Karpas-422 (cell line): ENCODE data around the gene BCAM. TPM values are rescaled to one million over a fixed set of nuclear protein-coding genes. Genes with fewer than 3 reads are reported as not detected.
"Not testable (repeated sequence)": the region's sequence is repeated elsewhere in the genome, so short reads cannot be mapped to it uniquely, and the experiment has no call there.

ENCODE experiments used
- DNase-seq: peaks from one replicate; pipeline ENCODE4 v3.0.0-alpha.2; 2015
- H2AFZ ChIP-seq: fragments of 200-600 bp; sonication (generic); 2 replicates; pipeline ENCODE4 v1.6.1; 2014; ENCODE audit warnings: antibody characterized with exemption, low read length, mixed read lengths
- H3K27ac ChIP-seq: fragments of 200-600 bp; sonication (generic); 2 replicates; pipeline ENCODE4 v1.5.1; 2014; ENCODE audit warnings: mild to moderate bottlenecking, low read length, moderate library complexity
- H3K27me3 ChIP-seq: fragments of 200-600 bp; sonication (generic); 2 replicates; pipeline ENCODE4 v1.6.1; 2014; ENCODE audit warnings: low read length, mixed read lengths
- H3K36me3 ChIP-seq: fragments of 200-600 bp; sonication (generic); 2 replicates; pipeline ENCODE4 v1.6.1; 2014; ENCODE audit warnings: low read length, mixed read lengths; ENCODE audit not compliant: insufficient read depth
- H3K4me1 ChIP-seq: fragments of 200-600 bp; sonication (generic); 2 replicates; pipeline ENCODE4 v1.6.1; 2014; ENCODE audit warnings: mild to moderate bottlenecking, low read length, mixed read lengths
- H3K4me2 ChIP-seq: fragments of 200-600 bp; sonication (generic); 2 replicates; pipeline ENCODE4 v1.6.1; 2014; ENCODE audit warnings: low read length, low read depth, mild to moderate bottlenecking; ENCODE audit not compliant: poor library complexity, severe bottlenecking
- H3K4me3 ChIP-seq: fragments of 200-600 bp; sonication (generic); 2 replicates; pipeline ENCODE4 v1.5.1; 2014; ENCODE audit warnings: mild to moderate bottlenecking, antibody characterized with exemption, low read length, mixed read lengths
- H3K79me2 ChIP-seq: fragments of 200-600 bp; sonication (generic); 2 replicates; pipeline ENCODE4 v1.6.1; 2014; ENCODE audit warnings: mild to moderate bottlenecking, low read length, mixed read lengths
- H3K9ac ChIP-seq: fragments of 200-600 bp; sonication (generic); 2 replicates; pipeline ENCODE4 v1.6.0; 2014; ENCODE audit warnings: low read length
- H3K9me2 ChIP-seq: fragments of 200-600 bp; sonication (generic), shearing (Covaris generic); replicated peaks from 2 replicates; pipeline ENCODE4 v1.6.0; 2014; ENCODE audit warnings: mild to moderate bottlenecking, low read length, moderate library complexity; ENCODE audit not compliant: insufficient read depth
- H3K9me3 ChIP-seq: fragments of 300-700, 200-600 bp; sonication (generic); 2 replicates; pipeline ENCODE4 v1.6.1; 2014; ENCODE audit warnings: low read length, mixed read lengths
- H4K20me1 ChIP-seq: fragments of 200-600 bp; sonication (generic); 2 replicates; pipeline ENCODE4 v1.6.1; 2014; ENCODE audit warnings: mild to moderate bottlenecking, antibody characterized with exemption, low read length, low read depth; ENCODE audit not compliant: insufficient read depth
- total RNA-seq: library from RNA; depleted of rRNA; stranded (reverse); fragments of >200 nt; shearing (Covaris generic); gene quantifications from 2 replicates; pipeline ENCODE4 v1.2.3, GENCODE V29; 2014; ENCODE audit warnings: low replicate concordance

The BCAM gene
- total RNA-seq, 1 experiment from 2014 or later: not detected

GRCh38 chr19:44856421-44857083 lies 47.6 kb downstream of the BCAM start:
- Histone ChIP-seq H3K27ac (no peak overlapping the region), H3K4me2 (no peak overlapping the region), H3K36me3 (no peaks in the 10 kb centered on the region), H3K79me2 (no peaks in the 10 kb centered on the region), H3K9ac (no peak overlapping the region), H2AFZ (no peak overlapping the region), H3K9me2 (no peaks in the 10 kb centered on the region), H3K27me3 (no peaks in the 10 kb centered on the region), H3K4me1 (peaks cover 6% of the 10 kb centered on the region), H3K9me3 (no peaks in the 10 kb centered on the region), H3K4me3 (no peak overlapping the region), H4K20me1 (no peaks in the 10 kb centered on the region)
- DNase-seq: no peak

DNA sequence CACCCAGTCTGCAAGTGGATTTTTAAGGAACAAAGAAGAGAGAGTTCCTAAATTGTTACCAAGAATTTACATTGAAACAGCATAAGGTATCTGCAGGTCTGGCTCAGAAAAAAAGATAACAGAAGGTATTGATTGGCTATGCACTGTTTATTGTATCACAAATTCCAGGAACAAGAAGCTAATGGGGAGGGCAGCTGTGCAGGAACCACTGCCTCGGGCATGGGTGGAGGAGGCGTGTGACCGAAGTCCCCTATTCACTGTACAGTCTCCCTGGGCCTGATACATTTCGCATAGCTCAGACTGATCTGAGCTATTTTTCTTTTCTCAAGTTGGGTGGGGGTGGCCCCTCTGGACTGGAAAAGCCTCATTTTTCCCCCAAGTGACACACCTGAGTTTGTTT lies 48.9 kb downstream of the BCAM start:
- Histone ChIP-seq H3K4me3 (no peak overlapping the region), H3K36me3 (no peaks in the 10 kb centered on the region), H3K27me3 (no peaks in the 10 kb centered on the region), H3K4me2 (no peak overlapping the region), H3K9ac (no peak overlapping the region), H3K4me1 (peaks cover 3% of the 10 kb centered on the region; the same call in 1 of the 2 replicates), H4K20me1 (no peaks in the 10 kb centered on the region), H3K9me3 (no peaks in the 10 kb centered on the region), H3K27ac (no peak overlapping the region), H3K79me2 (no peaks in the 10 kb centered on the region), H2AFZ (no peak overlapping the region), H3K9me2 (no peaks in the 10 kb centered on the region)
- no peak for DNase-seq

DNA sequence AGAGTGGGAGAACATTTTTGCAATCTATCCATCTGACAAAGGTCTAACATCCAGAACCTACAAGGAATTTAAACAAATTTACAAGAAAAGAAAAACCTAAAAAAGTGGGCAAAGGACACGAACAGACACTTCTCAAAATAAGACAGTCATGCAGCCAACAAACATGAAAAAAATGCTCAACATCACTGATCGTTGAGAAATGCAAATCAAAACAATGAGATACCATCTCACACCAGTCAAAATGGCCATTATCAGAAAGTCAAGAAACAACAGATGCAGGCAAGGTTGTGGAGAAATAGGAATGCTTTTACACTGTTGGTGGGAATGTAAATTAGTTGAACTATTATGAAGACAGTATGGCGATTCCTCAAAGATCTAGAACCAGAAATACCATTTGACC lies 52.7 kb downstream of the BCAM start:
- not testable (repeated sequence) for H2AFZ ChIP-seq, H3K36me3 ChIP-seq, DNase-seq, H3K4me3 ChIP-seq, H3K9ac ChIP-seq, H4K20me1 ChIP-seq, H3K27ac ChIP-seq, H3K9me2 ChIP-seq, H3K4me1 ChIP-seq, H3K27me3 ChIP-seq, H3K4me2 ChIP-seq, H3K79me2 ChIP-seq, H3K9me3 ChIP-seq

DNA sequence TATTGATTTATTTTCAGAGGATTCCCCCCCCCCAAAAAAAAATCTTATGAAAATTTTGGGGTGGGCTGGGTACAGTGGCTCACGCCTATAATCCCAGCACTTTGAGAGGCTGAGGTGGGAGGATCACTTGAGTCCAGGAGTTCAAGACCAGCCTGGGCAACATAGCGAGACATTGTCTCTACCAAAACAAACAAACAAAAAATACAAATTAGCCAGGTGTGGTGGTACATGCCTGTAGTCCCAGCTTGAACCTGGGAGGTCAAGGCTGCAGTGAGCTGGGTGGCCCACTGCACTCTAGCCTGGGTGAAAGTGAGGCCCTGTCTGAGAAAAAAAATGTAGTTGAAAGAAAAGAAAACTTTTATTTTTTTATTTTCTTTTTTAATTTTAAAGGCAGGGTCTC lies 55.1 kb downstream of the BCAM start:
- Histone ChIP-seq H3K9me2 (no peaks in the 10 kb centered on the region), H3K4me1 (peaks cover 3% of the 10 kb centered on the region; the same call in 1 of the 2 replicates), H3K27me3 (no peaks in the 10 kb centered on the region), H2AFZ (no peak overlapping the region), H3K36me3 (no peaks in the 10 kb centered on the region), H3K79me2 (no peaks in the 10 kb centered on the region), H3K9me3 (no peaks in the 10 kb centered on the region), H4K20me1 (no peaks in the 10 kb centered on the region), H3K27ac (no peak overlapping the region), H3K4me2 (no peak overlapping the region), H3K4me3 (no peak overlapping the region), H3K9ac (no peak overlapping the region)
- DNase-seq: no peak

DNA sequence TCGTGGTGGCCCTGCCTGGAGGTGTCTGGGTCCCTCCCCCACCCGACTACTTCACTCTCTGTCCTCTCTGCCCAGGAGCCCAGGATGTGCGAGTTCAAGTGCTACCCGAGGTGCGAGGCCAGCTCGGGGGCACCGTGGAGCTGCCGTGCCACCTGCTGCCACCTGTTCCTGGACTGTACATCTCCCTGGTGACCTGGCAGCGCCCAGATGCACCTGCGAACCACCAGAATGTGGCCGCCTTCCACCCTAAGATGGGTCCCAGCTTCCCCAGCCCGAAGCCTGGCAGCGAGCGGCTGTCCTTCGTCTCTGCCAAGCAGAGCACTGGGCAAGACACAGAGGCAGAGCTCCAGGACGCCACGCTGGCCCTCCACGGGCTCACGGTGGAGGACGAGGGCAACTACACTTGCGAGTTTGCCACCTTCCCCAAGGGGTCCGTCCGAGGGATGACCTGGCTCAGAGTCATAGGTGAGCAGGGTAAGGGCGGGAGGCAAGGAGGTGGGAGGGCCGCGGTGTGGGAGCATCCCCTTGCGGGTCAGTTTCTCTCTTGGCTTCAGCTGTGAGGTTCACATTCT lies 56.4 kb downstream of the BCAM start:
- DNase-seq: no peak
- Histone ChIP-seq H3K4me1 (peaks cover 3% of the 10 kb centered on the region; the same call in 1 of the 2 replicates), H3K9me2 (no peaks in the 10 kb centered on the region), H3K4me2 (no peak overlapping the region), H3K36me3 (no peaks in the 10 kb centered on the region), H2AFZ (no peak overlapping the region), H3K27me3 (no peaks in the 10 kb centered on the region), H3K27ac (no peak overlapping the region), H3K4me3 (no peak overlapping the region), H4K20me1 (no peaks in the 10 kb centered on the region), H3K79me2 (no peaks in the 10 kb centered on the region), H3K9ac (no peak overlapping the region), H3K9me3 (no peaks in the 10 kb centered on the region)

DNA sequence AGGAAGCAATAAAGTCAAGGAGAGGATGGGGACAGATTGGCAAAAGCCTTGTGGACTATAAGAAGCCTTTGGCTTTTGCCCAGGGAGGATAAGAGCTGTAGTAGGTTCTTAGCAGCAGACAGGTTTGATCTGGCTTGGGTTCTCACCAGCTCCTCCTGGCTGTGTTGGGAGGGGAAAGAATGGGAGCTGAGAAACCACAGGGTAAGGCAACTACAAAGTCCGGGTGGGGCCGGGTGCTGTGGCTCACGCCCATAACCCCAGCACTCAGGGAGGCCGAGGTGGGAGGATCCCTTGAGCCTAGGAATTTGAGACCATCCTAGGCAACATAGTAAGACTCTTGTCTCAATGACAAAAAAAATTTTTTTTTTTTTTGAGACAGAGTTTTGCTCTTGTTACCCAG lies 57.8 kb downstream of the BCAM start:
- no peak for DNase-seq
- no peak overlapping the region for H3K4me2 ChIP-seq
- H3K36me3 ChIP-seq: no peaks in the 10 kb centered on the region
- no peak overlapping the region for H3K4me3 ChIP-seq
- H3K27me3 ChIP-seq: no peaks in the 10 kb centered on the region
- no peak overlapping the region for H3K9ac ChIP-seq
- H3K9me3 ChIP-seq: no peaks in the 10 kb centered on the region
- no peak overlapping the region for H3K27ac ChIP-seq
- no peaks in the 10 kb centered on the region for H3K79me2 ChIP-seq
- H2AFZ ChIP-seq: no peak overlapping the region
- no peaks in the 10 kb centered on the region for H3K9me2 ChIP-seq
- no peaks in the 10 kb centered on the region for H4K20me1 ChIP-seq
- no peaks in the 10 kb centered on the region for H3K4me1 ChIP-seq

GRCh38 chr19:44867578-44867977 lies 58.7 kb downstream of the BCAM start:
- Histone ChIP-seq H3K9me2 (no peaks in the 10 kb centered on the region), H3K27ac (no peak overlapping the region), H3K79me2 (no peaks in the 10 kb centered on the region), H3K9me3 (no peaks in the 10 kb centered on the region), H3K36me3 (no peaks in the 10 kb centered on the region), H2AFZ (no peak overlapping the region), H3K4me1 (no peaks in the 10 kb centered on the region), H3K27me3 (no peaks in the 10 kb centered on the region), H3K4me2 (no peak overlapping the region), H3K9ac (no peak overlapping the region), H4K20me1 (no peaks in the 10 kb centered on the region), H3K4me3 (no peak overlapping the region)
- DNase-seq: no peak

DNA sequence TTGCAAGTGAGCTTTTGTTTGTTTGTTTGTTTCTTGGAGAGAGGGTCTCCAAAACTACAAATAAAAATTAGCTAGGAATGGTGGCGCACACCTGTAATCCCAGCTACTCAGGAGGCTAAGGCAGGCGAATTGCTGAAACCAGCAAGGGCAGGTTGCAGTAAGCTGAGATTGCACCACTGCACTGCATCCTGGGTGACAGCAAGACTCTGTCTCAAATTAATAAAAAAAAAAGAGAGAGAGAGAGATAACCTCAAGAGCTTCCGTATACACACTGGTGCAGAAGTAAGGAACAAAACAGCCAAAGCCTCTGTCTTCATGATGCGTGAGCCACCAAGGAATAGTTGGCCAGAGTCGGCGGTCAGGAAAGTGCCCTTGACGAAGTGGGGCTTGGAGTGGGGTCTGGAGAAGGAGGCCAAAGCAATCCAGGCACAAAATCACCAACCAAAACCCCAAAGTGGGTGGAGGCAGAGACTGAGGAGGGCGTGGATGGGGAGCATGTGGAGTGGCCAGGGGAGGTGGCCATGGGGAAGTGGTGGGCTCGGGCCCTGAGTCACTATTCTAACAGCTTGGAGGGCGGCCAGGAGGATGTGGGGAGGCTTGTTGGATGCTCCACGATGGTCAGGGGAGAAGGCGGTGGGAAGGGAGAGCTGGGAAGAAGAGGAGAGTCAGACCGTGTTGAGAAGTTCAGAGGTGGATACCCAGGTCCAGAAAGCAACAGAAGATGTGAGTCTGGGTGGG lies 61.0 kb downstream of the BCAM start:
- H2AFZ ChIP-seq: no peak overlapping the region
- no peak overlapping the region for H3K4me3 ChIP-seq
- no peaks in the 10 kb centered on the region for H3K27me3 ChIP-seq
- H3K9me3 ChIP-seq: no peaks in the 10 kb centered on the region
- H3K27ac ChIP-seq: no peak overlapping the region
- H3K4me2 ChIP-seq: no peak overlapping the region
- H3K4me1 ChIP-seq: no peaks in the 10 kb centered on the region
- no peak overlapping the region for H3K9ac ChIP-seq
- no peaks in the 10 kb centered on the region for H3K36me3 ChIP-seq
- no peaks in the 10 kb centered on the region for H3K9me2 ChIP-seq
- no peaks in the 10 kb centered on the region for H4K20me1 ChIP-seq
- H3K79me2 ChIP-seq: no peaks in the 10 kb centered on the region
- no peak for DNase-seq
